ENCODE results near the gene RTBDN.

- TF ChIP-seq, protein P1, sequence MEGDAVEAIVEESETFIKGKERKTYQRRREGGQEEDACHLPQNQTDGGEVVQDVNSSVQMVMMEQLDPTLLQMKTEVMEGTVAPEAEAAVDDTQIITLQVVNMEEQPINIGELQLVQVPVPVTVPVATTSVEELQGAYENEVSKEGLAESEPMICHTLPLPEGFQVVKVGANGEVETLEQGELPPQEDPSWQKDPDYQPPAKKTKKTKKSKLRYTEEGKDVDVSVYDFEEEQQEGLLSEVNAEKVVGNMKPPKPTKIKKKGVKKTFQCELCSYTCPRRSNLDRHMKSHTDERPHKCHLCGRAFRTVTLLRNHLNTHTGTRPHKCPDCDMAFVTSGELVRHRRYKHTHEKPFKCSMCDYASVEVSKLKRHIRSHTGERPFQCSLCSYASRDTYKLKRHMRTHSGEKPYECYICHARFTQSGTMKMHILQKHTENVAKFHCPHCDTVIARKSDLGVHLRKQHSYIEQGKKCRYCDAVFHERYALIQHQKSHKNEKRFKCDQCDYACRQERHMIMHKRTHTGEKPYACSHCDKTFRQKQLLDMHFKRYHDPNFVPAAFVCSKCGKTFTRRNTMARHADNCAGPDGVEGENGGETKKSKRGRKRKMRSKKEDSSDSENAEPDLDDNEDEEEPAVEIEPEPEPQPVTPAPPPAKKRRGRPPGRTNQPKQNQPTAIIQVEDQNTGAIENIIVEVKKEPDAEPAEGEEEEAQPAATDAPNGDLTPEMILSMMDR (IDR thresholded peaks at IDR 0.05), result no peak
- no peak for TF ChIP-seq EZH2phosphoT487 (IDR thresholded peaks at IDR 0.05)
These were observed 22.3 kb upstream of the RTBDN start for GRCh38 chr19:12856653-12857052.

Measured in neural progenitor cell (in vitro differentiated cells).